GM12873 (cell line): Measurements from ENCODE around the gene MALT1.

Experiments used
- TF ChIP-seq, protein P1 (sequence below): IDR thresholded peaks from 2 replicates; pipeline ENCODE4 v1.5.1; 2012; ENCODE audit warnings: low read depth, mild to moderate bottlenecking, moderate library complexity, low read length, control low read depth; ENCODE audit not compliant: insufficient read depth; ENCODE audit errors: missing control alignments

MALT1 gene, protein sequence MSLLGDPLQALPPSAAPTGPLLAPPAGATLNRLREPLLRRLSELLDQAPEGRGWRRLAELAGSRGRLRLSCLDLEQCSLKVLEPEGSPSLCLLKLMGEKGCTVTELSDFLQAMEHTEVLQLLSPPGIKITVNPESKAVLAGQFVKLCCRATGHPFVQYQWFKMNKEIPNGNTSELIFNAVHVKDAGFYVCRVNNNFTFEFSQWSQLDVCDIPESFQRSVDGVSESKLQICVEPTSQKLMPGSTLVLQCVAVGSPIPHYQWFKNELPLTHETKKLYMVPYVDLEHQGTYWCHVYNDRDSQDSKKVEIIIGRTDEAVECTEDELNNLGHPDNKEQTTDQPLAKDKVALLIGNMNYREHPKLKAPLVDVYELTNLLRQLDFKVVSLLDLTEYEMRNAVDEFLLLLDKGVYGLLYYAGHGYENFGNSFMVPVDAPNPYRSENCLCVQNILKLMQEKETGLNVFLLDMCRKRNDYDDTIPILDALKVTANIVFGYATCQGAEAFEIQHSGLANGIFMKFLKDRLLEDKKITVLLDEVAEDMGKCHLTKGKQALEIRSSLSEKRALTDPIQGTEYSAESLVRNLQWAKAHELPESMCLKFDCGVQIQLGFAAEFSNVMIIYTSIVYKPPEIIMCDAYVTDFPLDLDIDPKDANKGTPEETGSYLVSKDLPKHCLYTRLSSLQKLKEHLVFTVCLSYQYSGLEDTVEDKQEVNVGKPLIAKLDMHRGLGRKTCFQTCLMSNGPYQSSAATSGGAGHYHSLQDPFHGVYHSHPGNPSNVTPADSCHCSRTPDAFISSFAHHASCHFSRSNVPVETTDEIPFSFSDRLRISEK

DNA sequence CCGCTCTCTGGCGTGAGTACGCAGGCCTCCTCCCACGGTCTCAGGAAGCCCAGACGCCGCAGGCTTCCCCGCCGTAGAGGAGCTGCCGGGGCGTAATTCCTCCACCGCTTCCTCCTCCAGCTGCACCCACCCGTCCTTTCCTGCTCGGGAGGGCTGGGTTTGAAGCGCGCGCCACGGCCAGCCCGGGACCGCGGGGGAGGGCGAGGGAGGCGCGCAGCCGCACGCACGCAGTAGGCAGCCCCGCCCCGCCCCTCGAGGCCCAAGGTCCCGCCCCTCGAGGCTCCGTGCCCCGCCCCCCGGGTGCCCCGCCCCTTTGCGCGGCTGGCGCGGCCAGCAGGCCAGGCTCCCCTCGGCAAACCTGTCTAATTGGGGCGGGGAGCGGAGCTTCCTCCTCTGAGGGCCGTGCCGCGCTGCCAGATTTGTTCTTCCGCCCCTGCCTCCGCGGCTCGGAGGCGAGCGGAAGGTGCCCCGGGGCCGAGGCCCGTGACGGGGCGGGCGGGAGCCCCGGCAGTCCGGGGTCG, at the start of gene MALT1:
Gene MALT1, plus strand, starts transcription at position 355 of the 521 bp plus-strand sequence. CDS start 179 bp downstream, outside the sequence.
- TF ChIP-seq, protein P1, sequence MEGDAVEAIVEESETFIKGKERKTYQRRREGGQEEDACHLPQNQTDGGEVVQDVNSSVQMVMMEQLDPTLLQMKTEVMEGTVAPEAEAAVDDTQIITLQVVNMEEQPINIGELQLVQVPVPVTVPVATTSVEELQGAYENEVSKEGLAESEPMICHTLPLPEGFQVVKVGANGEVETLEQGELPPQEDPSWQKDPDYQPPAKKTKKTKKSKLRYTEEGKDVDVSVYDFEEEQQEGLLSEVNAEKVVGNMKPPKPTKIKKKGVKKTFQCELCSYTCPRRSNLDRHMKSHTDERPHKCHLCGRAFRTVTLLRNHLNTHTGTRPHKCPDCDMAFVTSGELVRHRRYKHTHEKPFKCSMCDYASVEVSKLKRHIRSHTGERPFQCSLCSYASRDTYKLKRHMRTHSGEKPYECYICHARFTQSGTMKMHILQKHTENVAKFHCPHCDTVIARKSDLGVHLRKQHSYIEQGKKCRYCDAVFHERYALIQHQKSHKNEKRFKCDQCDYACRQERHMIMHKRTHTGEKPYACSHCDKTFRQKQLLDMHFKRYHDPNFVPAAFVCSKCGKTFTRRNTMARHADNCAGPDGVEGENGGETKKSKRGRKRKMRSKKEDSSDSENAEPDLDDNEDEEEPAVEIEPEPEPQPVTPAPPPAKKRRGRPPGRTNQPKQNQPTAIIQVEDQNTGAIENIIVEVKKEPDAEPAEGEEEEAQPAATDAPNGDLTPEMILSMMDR = no peak

DNA sequence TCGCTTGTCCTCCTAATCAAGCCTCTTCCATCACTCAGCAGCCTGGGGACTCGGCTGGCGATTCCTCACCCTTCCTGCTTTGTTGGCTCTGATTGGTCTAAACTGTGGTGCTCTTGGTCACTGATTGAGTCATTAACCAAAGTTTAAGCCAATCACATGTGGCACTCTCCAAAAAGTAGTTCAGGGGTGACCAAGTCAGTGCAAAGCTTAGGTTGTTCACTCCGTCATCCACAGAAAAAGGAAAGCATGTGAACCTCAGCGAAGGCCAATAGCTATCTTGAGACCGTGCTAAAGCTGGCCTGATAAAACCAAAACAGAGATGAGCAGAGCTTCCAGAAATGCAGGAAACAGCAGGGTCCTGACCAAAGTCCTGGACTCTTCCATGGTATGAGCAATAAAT, 47.3 kb upstream of the MALT1 start:
- TF ChIP-seq, protein P1 = no peak

DNA sequence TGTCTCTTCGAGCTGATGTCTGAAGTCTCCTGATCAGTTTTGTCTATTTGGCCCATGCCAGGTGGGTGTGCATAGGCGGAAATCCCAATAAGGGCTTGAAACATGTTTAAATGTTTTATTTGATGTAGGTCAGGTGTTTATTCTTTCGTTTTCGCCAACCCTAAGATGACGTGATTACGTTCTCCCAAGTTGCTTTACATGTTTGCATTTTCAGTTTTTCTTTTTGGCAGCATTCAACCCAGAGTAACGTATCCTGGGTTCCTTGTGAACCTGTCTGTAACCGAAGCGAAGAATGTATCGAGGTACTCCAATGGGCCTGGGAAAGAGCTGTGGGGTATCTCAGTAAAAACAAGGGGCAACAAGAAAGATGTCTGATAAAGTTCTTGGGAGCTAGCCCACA, 45.4 kb upstream of the MALT1 start:
- TF ChIP-seq, protein P1 = no peak

DNA sequence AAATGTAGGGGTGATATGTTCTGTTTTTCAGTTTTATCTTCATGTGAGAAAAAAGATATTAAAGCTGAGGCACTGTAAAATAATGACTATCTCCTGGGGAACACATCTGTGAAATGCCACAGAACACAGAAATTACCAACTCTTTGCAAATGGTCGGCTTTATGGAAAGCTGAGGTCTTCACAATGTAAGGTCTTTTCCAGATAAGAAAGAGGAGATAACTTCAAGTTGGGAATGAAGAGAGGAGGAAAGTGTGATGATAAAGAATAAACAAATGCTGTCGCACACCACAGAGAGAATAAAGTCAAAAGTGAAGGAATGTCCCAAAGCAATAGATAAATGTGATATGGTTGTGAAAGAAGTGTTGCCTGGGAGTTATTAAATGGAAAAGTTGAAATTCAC, 41.2 kb upstream of the MALT1 start:
- TF ChIP-seq, protein P1 = no peak

DNA sequence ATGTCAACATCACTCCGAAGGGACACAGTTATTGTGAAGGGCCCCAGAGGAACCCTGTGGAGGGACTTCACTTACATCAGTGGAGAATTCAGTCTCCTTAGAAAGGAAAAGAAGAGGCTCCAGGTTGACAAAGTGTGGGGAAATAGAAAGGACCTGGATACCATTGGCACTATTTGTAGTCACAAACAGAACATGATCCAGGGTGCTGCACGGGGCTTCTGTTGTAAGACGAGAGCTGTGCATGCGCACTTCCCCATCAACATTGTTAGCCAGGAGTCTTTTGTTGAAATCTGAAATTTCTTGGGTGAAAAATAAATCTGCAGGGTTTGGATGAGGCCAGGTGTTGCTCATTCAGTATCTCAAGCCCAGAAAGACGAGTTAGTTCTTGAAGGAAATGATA, 40.0 kb upstream of the MALT1 start:
- TF ChIP-seq, protein P1 = no peak

DNA sequence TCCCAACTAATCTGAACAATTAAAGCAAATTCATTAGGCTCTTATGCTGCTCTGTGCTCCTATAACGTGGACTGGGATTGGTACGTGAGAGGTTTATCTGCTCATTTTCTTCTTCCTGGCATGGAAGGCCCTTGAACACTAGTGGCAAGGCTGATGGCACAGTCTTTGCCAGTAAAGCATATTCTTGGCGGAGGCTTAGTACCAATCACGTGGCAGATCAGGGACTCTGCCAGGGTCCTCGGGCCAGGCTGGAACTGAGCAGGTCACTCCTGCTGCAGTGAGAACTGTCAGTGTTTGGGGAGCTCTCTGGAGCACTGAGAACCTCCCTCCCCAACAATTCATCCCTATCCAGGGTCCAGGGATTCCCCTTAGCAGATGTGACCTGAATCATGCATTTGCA, 38.7 kb upstream of the MALT1 start:
- TF ChIP-seq, protein P1 = no peak

DNA sequence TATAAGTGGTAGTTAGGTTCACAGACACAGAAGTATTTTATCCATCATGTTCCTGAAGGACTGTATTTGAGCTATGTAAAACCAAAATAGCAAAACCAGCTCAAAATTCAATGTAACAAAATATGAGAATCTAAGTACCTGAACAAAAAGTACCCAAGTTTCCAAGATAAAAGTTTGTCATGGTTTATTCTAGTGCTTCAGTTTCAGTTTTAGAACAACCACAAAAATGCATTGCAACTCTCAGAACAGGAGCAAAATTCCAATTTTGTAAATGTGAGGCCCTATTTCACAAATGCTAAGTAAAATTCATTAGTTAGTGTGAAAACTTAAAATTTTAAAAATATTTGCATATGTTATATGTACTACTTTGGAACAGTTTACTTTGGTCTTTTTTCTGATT, 37.4 kb upstream of the MALT1 start:
- TF ChIP-seq, protein P1 = no peak
